SW 1271 (cell line): ENCODE measurements around the gene SAMD13.
A peak's percentile ranks its signal among the peaks of the same experiment; 100 is the strongest.

ENCODE experiments used
- DNase-seq, 2 experiments: peaks; one replicate each; lab custom pipeline; 2025; lab: John Stamatoyannopoulos, UW

Gene SAMD13

DNA sequence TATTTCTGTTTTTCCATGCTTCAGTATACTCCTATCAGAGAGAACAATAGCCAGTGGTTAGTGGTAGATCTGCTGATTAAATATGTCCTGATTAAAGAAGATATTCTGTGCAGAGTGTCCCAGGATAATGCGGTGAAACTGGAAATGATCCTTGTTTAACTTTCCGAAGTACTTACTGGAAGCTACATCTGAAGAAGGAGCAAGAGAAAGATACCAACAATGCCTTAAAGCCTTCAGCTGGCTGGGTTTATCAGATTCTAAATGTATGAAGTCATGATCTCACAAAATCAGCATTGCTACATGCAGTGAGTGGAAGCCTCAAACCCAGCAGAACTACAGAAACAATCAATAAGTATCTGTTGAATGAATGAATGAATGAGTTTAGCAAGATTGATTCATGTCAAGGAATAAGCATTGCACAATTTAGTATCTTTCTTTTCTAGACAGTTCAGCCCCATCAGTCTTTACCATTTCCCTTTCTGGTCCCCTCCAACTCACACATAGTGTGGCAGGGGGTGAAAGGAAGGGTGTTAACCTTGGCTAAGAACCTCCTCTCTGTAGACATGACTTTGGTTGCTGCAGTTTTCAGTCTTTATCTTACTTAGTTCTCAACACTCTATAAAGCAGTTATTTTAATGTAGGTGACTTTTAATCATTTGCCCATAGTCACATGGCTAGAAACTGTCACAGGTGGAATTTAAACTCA, 72.1 kb downstream of the SAMD13 start:
- no peak for DNase-seq

DNA sequence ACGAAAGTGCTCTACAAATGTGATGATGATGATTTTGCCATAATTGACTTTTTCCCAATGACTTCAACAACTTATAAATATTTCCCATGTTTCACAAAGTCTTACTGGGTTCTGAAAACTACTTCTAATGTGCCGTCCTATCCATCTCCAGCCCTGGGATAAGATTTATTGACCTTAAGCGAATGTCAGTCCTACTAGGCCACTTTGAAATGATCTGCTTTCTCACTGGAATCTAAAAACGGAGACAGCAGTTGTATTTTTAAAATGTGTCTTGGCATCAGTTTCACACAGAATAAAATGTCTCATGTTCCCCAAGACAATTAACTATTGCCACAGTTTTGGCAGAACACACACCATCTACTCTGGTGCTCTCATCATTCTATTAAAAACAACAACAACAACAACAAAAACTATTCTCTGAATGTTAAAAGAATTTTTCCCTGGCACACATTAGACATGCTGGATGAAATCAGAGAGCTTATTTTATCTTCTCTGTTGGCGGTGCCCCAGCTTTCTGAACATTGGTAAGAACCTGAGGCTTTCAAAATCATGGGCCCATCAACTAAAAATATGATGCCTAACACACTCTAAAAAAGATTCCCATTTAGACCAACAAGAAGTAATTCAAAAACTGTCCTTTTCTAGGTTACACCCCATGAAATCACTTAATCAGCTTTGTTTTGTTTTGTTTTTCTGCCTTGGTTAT, 73.6 kb downstream of the SAMD13 start:
- no peak for DNase-seq

DNA sequence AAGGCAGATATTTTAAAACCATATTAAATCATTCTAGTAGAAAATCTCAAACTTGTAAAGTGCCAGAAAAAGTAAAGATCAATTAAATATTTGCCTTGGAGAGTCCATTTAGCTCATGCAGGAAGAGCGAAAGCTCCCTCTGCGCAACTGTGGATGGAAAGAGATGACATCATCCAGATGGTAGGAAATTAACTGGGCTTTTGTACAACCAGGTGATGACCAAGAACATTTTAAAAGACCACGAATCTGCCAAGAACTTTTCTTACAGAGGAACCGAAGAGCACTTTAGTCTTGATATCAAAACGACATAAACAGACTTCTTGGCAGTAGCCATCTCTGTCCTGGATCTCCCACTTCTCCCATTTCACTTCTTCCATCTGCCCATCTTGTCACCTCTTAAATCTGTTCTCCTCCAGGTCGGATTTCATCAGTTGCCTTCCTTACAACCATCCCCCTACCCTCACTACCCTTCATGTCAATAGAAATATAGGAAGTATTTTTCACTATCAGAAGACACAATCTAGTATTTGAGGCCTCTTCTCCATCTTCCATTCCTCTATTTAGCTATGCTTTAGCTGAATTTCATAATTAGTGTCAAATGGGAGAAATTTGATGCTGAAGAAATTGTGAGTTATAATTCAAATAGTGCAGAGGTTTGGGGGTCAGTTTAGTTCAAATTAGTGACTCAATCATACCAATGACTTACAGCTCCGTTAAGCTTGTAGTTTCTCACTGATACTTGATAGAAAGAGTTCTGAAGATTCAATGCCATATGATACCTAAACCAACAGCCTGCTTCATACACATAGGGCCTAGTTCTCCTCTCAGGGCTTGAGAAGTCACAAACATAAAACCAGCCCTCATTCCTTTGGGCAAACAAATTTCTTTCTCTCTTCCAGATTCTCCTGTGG, 74.7 kb downstream of the SAMD13 start:
- DNase-seq = no peak

DNA sequence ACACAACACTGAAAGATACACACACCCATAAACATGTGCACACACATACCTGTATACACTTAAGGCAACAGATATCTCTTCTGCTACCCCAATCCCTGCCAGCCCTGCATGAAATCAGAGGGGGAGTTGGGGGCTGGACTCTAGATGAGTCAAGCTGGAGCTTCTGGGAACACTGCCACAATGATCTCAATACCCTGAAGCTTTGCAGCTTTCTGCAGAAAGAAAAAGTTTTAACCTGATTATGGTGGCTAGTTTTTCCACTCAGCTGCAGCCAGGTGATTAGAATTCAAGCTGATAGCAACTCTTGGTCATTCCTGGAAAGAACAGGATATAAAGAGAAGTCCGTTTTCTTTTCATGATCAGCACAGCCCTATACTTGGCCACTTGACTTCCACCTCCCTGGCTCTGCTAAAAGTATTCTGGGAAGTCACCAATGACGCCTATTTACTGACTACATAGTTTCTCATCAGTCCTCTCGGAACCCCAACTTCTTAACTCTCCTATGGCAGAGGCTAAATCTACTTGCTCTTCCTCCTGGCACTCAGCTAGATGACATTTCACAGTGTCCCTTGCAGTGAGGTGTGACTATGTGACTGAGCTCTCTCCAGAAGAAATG, 76.1 kb downstream of the SAMD13 start:
- DNase-seq = no peak

DNA sequence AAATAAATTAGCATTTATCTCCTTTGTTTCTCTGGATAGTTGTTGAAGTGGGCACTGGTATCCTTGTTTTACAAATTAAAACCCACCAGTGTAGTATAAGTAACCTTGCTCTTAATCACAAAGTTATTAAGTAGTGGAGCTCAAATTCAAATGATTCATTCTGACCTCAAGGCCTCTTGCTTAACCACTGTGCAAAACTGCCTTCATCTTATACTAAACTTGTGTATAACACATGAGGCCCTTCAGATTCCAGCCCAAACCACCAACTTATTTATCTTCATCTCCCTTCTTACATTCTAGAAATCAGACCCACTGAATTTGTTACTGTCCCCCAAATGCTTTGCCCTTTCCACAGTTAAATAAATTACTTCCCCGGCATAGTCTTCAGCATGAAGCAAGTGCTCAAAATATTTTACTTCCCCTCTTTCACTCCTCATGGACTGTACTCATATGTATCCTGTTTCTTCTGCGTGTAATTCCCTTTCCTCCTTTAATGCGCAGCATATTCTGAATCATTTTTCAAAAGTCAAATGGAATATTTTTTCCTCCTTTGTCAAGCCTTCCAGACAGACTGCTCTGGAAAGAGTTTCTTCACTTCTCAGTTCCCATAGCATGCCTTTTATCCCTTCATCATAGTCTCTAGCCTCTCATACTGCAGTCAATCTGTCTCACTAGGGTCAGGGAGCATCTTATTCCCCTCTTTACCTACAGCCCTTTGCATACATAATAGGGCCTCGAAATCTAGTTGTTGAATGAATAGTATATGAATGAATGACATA, 77.8 kb downstream of the SAMD13 start:
- DNase-seq = no peak

DNA sequence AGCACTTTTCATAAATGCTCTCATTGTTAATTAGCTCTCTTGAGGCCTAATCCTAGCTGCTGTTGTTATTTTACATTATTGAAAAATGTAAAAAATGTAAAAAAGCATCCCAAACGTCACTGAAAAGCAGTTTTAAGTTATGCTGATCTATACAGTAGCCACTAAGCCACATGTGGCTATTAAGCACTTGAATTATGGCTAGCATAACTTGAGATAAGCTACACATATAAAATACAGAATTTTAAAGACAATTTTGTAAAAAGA, 78.3 kb downstream of the SAMD13 start:
- no peak for DNase-seq

DNA sequence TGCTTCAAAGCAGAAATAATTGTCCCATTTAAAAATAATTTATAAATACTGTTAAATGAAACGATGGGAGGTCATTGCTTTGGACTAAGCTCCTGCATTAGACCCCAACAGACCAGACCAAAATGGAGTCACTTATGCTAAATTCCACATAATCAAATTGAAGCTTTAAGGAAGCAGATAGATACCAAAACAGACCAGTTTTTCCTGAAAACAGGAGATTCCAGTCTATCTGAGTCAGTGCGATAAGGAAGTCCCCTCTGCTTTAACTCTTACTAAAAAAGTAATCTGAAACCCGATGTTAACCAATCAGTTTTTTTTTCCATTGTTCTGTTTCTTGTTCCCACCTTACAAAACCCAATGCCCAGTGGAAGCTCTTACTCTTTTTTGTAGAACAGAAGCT, 80.6 kb downstream of the SAMD13 start:
- DNase-seq = no peak

DNA sequence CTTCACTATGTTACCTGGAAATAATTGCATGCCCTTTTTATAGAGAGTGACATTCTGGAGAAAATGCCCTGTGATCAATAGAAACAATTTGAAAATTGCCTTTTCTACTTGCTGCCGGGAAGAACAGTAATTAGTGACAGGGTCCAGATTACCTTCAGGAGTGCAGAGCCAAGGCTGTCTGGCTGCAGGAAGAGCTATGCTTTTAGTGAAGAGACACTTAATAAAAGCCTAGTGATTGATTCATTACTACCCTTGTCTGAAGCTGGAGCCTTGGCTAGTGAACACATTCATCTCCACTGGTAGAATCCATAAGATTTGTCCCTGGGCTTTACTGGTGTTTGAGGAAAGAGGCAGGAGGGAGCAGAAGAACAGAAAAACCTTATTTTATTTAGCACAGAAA, 83.8 kb downstream of the SAMD13 start:
- DNase-seq = no peak

DNA sequence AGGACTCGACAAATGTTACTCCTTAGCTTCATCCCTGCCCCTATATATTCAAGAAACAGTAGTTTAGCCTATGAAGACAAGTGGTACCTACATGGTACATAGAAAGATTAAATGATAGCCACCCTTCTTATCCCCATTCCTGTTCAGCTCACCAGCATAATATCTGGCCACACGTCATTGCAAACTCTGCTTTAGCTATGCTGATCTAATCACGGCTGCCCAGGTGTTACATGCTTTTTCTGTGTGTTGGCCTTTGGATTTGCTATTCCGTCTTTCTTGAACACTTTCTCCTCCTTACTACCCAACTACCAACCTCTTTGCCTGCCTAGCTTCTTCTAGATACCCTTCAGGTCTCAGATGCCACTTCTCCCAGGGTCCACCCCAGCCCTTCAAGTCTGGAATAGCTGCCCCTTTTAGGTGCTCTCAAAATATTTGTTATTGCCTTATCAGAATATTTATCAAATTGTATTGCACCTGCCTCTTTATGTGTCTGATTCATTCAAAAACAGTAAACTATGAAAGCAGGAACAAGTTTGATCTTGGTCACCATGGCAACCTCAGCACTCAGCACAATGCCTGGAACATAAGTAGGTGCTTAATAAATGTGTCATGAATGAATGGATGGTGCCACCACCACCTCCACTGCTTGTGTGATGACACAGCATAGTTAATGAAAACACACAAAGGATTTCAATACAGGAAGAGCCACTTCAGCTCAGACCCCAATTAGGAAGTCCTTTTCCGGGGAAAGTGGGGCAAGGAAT, 85.4 kb downstream of the SAMD13 start:
- DNase-seq = no peak

DNA sequence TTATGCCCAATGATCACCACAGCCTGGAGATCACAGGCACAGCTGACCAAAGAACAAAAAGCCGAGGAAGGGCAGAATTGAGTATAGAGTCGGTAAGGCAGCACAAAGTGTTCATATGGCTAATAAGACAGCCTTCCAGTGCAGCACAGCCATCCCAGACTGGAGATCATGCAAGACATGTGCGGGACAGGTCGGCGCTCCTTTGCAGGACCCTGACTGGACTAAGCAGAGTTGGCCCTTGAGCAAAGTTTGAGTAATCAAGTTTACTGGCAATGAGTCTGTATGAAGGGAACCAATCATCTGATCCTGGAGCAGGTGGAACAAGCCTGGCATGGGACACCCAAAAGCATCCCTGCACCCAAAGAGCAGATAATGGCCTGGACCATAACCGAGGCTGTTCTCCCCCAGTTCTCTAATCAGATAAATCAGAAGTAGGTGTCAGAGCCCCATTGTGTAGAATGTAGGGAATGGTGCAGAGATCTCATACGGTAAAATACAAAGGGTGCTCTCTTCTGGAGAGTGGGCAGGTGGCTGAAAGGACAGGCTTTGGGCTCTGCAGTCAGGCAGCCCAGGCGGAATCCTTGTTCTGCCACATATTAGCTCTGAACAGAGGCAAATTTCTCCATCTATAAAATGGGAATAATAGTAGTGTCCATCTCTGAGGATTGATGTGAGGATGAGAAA, 86.1 kb downstream of the SAMD13 start:
- DNase-seq = peak in 1 of 2 experiments; percentile 10

DNA sequence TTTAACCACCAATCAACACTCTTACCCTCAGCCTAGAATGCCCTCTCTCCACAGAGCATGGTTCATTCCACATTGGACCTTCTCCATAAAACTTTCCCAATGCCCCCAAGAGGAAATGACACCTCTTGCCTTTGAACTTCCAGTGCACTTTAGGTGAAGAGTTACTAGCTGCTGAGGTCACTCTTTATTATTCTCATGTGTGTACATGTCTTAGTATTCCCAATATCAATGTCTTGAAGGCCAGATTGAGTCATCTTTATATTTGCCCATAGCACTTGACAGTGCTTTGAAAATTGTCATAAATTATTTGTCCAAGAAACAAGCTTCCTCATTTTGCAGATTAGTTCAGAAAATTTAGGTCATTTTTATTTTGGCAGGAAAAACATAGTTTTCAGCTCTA, 88.7 kb downstream of the SAMD13 start:
- DNase-seq = no peak

DNA sequence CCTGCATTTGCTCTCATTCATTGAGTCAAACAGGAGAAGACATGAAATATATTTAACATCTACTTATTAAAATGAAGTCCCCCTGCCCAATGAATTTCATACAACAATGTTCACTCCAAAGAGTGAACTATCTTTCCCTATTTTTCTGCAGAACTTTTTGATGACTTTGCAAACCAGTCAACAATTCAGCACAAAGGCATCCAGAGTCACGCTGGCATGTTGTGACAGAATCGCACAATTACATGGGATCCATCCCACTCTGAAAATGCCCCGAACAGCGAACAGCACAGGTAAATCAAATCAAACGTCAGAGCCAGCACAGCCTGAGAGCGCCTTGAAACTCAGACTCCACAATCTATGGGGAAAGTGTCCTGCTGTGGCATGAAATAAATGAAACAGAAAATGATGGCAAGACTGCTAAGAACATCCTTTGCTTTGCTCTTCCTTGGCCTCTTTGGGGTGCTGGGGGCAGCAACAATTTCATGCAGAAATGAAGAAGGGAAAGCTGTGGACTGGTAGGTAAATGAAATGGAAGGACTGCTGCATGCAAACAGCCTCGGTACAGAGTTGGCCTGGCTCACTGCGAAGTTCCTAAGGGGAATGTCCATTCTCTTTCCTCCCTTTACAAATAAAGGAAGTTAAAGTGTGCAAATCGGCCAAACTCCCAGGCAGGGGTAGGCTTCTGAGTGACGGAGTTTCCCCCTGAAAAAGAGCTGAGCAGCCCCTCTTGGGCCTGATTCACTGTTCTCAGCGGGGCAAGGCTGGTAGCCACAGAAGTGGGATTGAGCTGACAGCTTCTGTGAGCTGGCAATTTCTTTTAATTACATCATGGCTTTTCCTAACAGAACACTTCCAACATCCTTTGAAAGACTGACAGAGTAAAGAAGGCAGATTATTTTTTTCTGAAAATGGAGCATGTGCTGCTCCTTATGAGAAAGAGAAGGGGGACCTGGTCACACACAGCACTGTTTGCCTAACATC, 97.0 kb downstream of the SAMD13 start, which contains the start of gene DNASE2B:
DNASE2B (plus strand) TSS at position 310 of the 981 bp plus-strand sequence; CDS start at position 391, 81 bp downstream.
- DNase-seq = no peak
